GM19455 (cell line): Measurements from ENCODE around the gene RPS5.
"Not testable (repeated sequence)": the region's sequence is repeated elsewhere in the genome, so short reads cannot be mapped to it uniquely, and the experiment has no call there.

Experiments
- ATAC-seq: cut with Tn5 transposase; IDR thresholded peaks from one replicate; pipeline ENCODE4 v1.9.1; 2021; ENCODE audit not compliant: unreplicated experiment

RPS5 gene

DNA sequence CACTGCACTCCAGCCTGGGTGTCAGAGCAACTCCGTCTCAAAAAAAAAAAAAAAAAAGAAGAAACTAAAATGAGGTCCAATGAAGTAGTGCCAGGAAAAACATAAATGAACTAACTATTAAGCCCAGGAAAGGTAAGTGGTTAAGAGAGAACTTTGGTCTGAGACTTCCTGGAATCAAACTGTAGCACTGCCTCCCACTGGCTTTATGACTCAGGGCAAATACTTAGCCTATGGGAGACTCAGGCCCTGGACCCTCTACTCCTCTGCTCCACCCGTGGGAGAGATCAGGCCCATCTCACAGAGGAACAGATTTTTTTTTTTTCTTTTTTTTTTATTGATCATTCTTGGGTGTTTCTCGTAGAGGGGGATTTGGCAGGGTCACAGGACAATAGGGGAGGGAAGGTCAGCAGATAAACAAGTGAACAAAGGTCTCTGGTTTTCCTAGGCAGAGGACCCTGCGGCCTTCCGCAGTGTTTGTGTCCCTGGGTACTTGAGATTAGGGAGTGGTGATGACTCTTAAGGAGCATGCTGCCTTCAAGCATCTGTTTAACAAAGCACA, 16.9 kb downstream of the RPS5 start:
- ATAC-seq, result not testable (repeated sequence)

DNA sequence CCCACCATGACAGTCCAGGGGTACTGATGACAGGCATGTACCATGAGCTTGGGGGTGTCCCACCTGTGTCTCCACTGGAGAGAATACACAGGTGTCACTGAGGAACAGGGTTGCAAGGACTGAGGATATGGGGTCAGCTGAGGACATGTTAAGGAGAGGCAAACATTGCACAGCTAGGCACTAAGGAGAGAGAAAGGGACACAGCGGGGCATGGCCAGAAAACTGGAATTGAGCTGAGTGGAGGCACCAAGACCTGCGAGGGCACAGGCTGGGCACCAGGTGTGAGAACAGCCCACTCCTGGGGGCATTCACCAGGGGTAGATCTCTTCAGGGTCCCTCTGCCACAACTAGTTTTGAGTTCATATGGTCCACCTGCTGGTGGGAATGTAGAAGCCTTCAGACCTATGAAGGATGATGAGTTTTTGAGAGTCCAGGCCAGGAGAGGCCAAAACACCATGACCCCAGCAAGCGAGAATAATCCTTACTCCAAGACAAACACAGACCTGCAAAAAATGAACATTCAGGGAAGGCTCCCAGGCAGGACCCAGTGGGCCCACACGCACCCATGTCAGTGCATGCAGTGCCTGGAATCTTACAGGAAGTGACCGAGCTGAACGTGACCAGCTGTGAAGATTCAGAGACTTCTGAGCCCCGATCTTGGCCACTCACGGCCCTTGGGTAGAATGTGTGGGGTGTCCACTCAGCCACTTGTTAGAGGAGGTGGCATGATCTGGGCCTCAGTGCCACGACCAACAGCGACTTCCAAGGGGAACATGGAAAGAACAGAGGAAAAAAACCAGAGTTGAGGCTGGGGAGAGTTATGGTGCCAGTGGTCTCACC, 20.0 kb downstream of the RPS5 start:
- ATAC-seq, result no peak

DNA sequence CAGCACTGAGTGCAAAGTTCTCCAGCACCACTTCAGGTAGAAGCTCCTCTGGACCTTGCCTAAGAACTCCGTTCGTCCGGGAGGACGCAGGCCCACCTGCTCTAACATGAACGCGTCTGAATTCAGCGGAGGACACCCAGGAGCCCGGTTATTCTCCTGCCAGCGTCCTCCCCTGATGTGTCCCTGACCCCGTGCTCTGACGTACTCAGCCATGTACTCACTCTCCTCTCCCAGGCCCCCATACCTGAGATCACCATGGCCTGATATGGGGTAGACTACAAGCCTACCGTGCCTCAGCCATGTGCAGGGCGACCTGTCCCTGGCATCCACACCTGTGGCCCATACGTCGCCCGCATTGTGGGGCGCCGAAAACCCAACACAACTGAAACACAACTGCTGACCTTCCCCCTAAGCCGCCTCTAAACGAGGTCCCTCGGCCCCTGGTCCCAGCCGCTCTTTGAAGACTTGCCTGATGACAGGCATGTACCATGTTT, 20.6 kb downstream of the RPS5 start:
- no peak for ATAC-seq

DNA sequence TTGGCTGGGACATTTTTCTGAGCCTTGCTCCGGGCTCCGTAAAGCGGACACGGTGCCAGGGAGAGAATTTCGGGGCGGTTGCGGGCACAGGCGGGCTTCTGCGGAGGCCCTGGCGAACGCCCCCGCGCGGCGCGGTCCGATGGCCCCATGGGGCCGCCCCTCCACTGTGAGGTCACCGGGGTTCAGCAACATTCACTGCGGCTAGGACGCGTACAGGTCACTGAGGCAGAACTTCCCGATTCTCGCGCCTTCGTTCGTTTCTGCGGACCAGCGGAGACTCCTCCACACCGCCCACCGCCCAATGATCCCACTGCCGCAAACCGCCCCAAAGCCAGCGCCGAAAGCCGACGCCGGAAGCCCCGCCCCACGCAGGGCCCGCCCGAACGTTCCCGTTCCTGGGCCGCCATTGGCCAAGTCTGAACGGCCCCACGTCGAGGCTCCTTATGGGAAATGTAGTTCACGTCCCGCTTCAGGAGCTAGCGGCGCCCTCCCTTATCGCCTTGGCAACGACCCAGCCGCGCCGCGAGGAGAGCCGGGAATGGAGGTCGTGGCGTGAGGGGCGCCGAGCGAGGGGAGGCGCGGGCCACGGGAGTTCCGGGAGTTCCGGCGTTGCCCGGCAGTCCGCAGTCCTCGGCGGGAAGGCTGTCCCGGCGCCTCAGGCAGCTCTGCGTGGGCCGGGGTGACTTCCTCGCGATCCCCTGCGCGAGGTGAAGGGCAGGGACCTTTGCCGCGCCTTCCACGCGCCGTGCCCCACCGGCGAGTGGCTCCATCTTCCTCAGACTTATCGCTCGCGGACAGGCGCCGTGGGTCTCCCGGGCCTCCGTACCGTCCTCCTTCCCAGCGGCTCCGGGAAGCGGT, 21.3 kb downstream of the RPS5 start, which contains the start of gene ZNF584:
Gene ZNF584 (plus strand): TSS at position 498 of the 858 bp plus-strand sequence. CDS start 499 bp downstream, outside the sequence.
- ATAC-seq, result peak; percentile 89

DNA sequence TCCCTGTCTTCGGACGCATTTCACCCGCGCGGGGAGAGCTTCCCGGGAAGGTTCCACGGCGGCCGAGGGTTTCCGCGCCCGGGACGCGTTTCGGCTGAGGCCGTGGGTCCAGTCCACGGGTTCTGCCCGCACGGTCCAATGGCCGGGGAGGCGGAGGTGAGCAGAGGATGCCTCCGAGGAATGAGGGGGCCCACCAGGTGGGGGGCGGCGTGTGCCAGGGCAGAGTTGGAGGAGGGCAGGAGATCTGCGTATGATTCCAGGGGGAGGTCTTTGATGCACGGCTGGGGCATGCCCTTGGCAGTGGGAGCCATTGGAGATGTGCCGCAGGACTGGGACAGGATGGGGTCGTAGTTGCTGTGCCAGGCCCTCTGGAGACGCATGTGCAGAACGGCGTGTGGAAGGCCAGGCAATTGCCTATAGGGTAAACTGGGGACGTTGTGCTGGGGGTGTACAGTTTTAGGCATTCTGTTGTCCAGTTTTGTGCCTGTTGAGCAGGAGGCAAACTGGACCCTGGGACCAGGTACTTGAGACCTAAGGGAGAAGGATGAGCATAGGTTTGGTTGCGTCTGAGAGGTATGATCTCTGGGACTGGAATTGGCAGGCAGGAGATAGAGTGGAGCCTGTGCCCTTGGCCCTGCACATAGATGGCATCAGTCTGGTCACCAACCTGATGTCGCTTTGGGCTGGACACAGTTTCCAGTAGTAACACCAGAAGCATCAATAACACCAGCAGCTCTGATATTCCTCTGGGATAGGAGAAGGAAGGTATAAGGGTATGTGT, 22.1 kb downstream of the RPS5 start:
- no peak for ATAC-seq

GRCh38 chr19:58416604-58417003, 29.5 kb downstream of the RPS5 start:
- ATAC-seq, result no peak

GRCh38 chr19:58417071-58417470, 30.0 kb downstream of the RPS5 start:
- ATAC-seq, result no peak

DNA sequence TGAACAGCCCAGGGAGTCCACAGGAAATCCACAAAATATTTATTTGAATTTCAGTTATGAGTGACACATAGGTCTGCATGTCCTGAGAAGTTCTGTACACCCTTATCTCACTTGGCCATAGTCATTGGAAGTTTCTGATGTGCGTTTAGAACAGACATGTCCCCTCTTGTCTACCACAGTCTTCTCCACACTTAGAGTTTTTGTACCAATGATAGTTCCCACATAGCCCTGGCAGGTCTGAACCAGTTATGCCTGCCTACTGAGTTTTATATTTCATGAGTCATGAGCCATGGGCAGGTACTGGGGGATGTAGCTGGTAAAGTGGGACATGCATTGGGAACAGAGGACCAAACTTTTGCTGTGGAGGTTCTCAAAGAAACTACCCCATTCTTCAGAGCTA, 41.5 kb downstream of the RPS5 start:
- no peak for ATAC-seq

- ATAC-seq, result no peak
Observed at GRCh38 chr19:58429745-58430144, 42.7 kb downstream of the RPS5 start.

- no peak for ATAC-seq
Observed at GRCh38 chr19:58434217-58434616, 47.1 kb downstream of the RPS5 start.

DNA sequence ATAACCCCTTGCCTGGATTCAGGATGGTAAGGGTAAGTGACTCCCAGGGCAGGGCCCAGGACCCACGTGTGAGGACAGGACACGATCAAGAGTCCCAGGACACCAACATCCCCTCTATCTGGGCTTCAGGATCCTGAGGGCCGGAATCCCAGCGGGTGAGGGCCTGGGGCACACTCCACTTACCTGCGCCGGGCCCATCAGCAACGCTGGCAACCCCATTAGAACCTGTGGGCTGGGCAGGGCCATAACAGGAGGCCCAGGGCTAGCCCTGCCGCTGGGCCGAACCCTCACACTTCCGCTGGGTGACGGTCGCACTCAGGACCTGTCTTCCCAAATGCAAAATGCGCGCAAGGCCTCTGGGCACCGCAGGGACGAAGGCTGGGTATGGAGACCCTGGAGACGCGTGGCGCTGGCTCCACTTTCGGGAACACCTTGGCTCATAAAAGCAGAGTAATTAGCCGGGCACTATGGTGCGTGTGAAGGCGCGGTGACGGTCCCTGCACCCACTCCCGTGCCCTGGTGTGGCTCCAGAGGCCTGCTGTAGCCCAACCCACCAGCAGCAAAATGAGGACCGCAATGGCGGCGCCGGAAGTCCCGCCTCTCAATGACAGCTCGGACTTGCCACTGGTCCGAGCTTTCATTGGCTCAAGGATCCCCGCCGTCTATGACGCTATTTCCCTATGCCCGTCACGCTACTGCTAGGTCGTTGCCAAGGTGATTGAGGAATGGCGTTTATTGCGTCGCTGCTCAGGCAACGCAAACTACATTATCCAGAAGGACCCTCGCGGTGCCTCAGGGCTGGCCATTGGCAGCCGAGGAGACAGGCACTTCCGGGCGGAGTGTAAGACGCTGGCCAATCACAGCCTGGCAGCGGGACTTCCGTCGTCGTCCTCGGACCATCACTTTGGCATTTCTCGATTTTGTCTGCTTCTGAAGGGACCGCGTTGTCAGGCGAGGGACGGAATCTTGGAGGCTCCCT, 52.8 kb downstream of the RPS5 start, which contains the start of gene ZNF132:
Gene ZNF132 (minus strand): TSS at position 578 of the 979 bp plus-strand sequence. CDS start 332 bp downstream, at position 246.
- ATAC-seq, result peak; percentile 94

DNA sequence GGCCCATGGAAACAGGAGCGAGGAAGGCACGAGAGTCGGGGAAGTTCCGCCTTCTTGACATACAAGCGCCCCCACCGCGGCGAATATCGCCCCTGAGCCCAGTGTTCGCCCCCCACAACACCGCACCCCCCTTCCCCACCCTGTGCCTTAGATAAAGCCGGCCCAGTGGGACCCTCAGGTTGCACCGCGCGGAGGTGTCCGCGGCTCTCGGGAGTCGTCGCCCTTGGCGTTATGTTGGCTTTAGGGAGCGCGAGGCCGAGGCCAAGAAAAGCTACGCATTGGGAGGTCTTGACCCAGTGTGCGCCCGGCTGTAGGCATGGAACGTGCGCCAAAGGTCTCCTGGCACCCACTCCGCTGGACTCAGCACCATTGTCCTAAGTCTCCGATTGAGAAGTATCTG, 53.5 kb downstream of the RPS5 start:
- no peak for ATAC-seq

DNA sequence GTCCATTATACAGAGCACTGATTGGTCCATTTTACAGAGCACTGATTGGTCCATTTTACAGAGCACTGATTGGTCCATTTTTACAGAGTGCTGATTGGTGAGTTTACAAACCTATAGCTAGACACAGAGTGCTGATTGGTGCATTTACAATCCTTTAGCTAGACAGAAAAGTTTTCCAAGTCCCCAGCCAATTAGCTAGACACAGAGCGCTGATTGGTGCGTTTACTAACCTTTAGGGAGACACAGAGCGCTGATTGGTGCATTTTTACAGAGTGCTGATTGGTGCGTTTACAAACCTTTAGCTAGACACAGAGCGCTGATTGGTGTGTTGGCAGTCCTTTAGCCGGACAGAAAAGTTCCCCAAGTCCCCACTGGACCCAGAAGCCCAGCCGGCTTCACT, 55.9 kb downstream of the RPS5 start:
- not testable (repeated sequence) for ATAC-seq
